Cardiac septum (tissue), 1 donor: Measurements from ENCODE around the gene HAVCR1. TPM values are rescaled to one million over a fixed set of nuclear protein-coding genes. Genes with fewer than 3 reads are reported as not detected.
"Not testable (repeated sequence)": the region's sequence is repeated elsewhere in the genome, so short reads cannot be mapped to it uniquely, and the experiment has no call there.

Experiments used
- DNase-seq: peaks from one replicate; pipeline ENCODE4 v3.0.0-alpha.2; 2020; ENCODE audit warnings: low spot score
- intact Hi-C: fragments of 100-400 bp; cut with DNase I; formaldehyde crosslinking; loops from one replicate; pipeline ENCODE4 v1.14.0; 2022
- total RNA-seq: library from RNA; stranded (reverse); fragmentation: NEBNext Ultra II Directional; extraction: Animal tissue kit (Norgen Biotek cat#: 25700); gene quantifications from one replicate; pipeline ENCODE4 v1.2.1, GENCODE V29; 2021
- donor health status: DM: no; HTN: no; CAD: no.

HAVCR1 gene
- total RNA-seq, 1 donor from 2014 or later, result 0.57 TPM

DNA sequence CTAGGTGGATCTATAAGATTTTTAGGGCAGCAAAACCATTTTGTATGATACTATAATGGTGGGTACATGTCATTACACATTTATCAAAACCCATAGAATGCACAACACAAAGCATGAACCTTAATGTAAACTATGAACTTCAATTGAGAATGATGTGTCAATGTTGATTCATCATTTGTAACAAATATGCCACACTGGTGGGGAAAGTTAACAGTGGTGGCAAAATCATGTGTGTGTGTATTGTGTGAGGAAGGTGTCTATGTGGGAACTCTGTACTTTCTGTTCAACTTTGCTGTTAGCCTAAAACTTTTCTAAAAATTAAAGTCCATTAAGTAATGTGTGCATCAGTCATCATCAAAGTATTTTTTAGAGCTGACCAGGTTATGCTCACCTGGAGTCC lies 38.9 kb downstream of the HAVCR1 start:
- DNase-seq, result no peak
- intact Hi-C loops, result no loop called here

GRCh38 chr5:157014143-157014542 lies 44.8 kb downstream of the HAVCR1 start:
- DNase-seq, intact Hi-C loops: not testable (repeated sequence)

GRCh38 chr5:157006262-157006661 lies 52.7 kb downstream of the HAVCR1 start:
- no peak for DNase-seq
- intact Hi-C loops, result no loop called here

DNA sequence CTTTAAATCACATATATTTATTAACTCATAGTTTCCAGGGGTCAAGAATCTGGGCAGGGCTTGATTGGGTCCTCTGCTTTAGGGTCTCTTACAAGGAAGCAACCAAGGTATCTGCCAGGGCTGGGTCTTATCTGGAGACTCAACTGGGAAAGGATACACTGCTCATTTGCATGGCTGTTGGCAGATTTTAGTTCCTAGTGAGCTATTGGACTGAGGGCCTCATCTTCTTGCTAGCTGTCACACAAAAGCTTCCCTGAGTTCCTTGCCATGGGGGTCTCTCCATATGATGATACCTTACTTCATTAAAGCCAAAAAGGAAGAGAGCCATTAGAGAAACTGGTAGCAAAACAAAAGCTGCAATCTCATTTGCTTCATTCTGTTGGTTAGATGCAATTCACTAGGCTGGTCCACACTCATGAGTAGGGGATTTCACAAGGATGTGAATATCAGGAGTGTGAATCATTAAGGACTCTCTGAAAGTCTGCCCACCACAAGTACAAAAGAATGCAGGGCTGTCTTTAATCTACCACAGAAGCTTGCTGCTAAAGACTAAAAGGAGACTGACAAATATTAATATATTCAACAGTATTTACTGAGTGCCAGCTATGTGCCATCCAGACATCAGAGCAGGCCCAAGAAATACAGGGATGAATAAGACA lies 53.9 kb downstream of the HAVCR1 start:
- intact Hi-C loops, result no loop called here
- DNase-seq, result no peak

GRCh38 chr5:156991714-156992113 lies 67.2 kb downstream of the HAVCR1 start:
- DNase-seq, result no peak
- intact Hi-C loops, result no loop called here

- intact Hi-C loops, result no loop called here
- no peak for DNase-seq
These were observed 74.9 kb downstream of the HAVCR1 start for GRCh38 chr5:156984064-156984463.

GRCh38 chr5:156981481-156981880 lies 77.4 kb downstream of the HAVCR1 start:
- no peak for DNase-seq
- intact Hi-C loops, result no loop called here

Other genes starting within 250 kb of the HAVCR1 start
- gene PPP1R2B, start 208.8 kb downstream of the HAVCR1 start, total RNA-seq, result not detected
- not detected for gene TIMD4, start 95.9 kb downstream of the HAVCR1 start, total RNA-seq
- gene HAVCR2, start 49.9 kb upstream of the HAVCR1 start, total RNA-seq, result 1.7 TPM
- gene MED7, start 83.7 kb upstream of the HAVCR1 start, total RNA-seq, result 8.9 TPM
- gene GARIN3, start 107.1 kb upstream of the HAVCR1 start, total RNA-seq, result not detected
- gene ITK, start 121.7 kb upstream of the HAVCR1 start, total RNA-seq, result 0.43 TPM
- gene CYFIP2, start 207.0 kb upstream of the HAVCR1 start, total RNA-seq, result 23.1 TPM